NCI-H748 (cell line): ENCODE data around the gene TMEM120B.
"Not testable (repeated sequence)": the region's sequence is repeated elsewhere in the genome, so short reads cannot be mapped to it uniquely, and the experiment has no call there.

Source experiments
- DNase-seq: peaks from one replicate; lab custom pipeline; 2025; ENCODE audit not compliant: unreplicated experiment; lab: John Stamatoyannopoulos, UW

The TMEM120B gene

DNA sequence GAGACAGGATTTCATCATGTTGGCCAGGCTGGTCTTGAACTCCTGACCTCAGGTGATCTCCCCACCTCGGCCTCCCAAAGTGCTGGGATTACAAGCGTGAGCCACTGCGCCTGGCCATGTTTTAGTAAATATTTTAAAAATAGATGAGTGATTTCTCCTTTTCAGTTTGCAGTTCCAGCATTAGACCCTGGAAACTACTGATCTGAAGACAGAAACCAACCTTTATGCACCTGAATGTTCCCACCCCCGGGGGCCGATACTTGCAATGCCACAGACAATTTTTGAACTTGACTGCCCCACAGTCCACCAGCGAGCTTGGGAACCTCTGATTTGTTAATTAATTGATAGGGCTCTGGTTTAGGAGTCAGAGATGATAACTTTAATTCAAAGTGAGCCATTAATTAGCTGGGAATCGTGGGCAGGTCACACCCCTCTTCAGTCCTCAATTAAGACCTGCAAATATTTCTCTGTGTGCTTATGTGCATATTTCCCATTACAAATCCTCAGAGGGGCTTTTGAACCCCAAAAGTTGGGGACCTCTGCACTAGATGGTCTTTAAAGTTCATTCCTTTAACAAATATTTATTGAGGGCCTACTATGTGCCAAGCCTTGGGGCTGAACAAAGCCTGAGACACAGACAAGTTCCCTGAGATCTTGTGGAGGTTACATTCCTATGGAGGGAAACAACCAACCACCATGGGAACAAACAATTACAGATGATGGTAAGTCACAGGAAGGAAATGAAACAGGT is 4.1 kb upstream of the TMEM120B start:
- DNase-seq = no peak

DNA sequence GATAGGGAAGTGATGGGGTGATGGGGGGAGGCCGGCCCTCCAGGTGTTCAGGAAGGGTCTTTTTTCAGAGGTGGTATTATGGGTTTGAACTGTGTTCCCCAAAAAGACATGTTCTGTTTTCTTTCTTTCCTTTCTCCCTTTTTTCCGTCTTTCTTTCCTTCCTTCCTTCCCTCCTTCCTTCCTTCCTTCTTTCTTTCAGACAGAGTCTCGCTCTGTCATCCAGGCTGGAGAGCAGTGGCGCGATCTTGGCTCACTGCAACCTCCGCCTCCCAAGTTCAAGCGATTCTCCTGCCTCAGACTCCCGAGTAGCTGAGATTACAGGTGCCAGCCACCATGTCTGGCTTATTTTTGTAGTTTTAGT is 3.5 kb upstream of the TMEM120B start:
- not testable (repeated sequence) for DNase-seq

DNA sequence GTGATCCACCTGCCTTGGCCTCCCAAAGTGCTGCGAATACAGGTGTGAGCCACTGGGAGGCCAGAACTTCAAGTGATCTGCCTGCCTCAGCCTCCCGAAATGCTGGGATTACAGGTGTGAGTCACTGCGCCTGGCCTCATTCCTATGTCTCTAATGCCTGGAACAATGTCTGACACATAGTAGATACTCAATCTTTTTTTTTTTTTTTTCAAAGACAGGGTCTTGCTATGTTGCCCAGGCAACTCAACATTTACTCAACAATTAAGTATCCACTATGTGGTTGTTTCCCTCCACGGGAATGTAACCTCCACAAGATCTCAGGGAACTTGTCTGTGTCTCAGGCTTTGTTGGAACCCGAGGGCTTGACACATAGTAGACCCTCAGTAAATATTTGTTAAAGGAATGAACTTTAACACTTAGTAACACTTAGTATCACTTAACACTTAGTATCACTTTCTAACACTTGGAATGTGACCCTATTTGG is 3.0 kb upstream of the TMEM120B start:
- no peak for DNase-seq

DNA sequence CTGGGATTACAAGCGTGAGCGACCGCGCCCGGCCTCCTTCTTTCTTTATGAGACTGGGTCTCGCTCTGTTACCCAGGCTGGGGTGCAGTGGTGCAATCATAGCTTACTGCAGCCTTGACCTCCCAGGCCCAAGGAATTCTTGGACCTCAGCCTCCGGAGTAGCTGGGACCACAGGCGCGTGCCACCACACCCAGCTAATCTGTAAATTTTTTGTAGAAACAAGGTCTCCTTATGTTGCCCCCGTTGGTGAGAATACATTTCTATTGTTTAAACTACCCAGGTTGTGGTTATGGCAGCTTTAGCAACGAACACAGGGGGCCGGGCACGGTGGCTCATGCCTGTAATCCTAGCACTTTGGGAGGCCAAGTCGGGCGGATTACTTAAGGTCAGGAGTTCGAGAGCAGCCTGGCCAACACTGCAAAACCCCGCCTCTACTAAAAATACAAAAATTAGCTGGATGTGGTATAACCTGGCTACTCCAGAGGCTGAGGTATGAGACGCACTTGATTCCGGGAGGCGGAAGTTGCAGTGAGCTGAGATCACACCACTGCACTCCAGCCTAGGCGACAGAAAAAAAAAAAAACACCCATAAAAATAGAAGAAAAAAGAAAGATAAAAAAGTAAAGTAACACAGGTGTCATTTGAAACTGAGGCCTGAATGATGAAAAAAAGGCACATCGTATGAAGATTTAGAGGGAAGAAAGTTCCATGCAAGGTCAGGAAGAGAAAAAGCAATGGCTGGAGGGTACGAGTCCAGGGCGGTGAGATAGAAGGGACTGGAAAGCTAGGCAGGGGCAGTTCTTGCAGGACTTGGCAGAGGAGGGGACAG is 977 bp upstream of the TMEM120B start:
- DNase-seq = no peak

DNA sequence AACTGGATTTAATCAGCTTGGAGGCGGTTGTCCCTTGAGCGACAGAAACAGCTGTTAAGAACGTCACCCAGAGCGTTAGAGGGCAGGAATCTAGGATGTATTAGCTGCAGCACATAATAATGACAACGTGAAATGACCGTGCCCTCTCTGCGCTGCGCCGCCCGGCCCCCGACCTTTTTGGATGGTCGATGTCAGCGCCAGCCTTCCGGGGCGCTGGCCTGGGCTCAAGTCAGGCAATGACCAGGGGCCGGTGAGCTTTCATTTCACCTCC is 427 bp upstream of the TMEM120B start:
- DNase-seq = peak; percentile 53

DNA sequence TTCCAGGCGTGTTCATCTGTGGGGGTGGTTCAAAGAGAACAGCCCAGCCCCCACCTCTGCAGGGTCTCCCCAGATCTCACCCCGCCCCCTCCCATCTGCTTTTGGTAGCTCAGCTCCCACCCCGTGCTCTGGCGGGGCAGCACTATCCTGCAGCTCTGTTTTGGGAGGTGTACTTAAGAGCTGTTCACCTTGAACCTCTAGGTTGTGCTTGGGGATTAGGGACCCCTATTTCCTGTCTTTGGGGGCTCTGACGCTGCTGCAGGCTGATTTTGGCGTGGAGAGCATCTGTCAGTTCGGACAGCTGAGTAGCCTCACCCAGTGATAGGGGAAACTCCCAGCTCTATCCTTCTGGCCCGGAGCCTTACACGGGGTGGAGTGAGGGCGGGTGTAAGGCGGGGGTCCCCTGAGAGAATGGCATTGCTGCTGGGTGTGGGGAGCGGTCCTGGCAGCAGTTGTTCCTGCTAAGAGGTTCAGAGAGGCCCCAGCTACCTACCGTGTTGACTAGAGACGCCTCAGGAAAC is 765 bp downstream of the TMEM120B start:
- DNase-seq = no peak

DNA sequence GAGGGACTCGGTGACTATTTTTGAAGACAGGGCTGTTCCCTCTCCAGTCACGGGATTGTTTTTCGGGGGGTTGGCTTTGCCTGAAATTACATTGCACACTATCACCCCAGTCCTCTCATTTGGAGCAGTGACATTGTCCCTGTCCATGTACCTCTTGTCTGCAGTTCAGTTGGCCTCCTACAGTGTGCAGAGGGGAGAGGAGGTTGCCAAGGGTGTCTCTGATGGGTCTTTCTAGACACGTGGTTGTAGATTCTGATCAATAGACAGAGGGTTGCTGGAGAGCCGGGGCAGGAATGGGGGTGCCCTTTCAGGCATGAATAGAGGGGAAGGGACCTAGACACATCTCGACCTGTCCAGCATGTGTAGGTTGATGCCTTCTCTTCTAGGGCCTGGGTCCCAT is 1.2 kb downstream of the TMEM120B start:
- DNase-seq = no peak

DNA sequence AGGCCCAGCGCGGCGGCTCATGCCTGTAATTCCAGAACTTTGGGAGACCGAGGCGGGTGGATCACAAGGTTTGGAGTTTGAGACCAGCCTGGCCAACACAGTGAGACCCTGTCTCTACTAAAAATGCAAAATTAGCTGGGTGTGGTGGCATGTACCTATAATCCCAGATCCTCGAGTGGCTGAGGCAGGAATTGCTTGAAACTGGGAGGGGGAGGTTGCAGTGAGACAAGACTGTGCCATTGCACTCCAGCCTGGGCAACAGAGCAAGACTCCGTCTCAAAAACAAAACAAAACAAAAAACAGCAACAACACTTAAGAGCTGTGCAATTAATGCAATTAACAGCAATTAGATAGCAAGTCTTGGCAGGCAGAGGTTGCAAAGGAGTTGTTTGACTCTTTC is 2.5 kb downstream of the TMEM120B start:
- DNase-seq = not testable (repeated sequence)

DNA sequence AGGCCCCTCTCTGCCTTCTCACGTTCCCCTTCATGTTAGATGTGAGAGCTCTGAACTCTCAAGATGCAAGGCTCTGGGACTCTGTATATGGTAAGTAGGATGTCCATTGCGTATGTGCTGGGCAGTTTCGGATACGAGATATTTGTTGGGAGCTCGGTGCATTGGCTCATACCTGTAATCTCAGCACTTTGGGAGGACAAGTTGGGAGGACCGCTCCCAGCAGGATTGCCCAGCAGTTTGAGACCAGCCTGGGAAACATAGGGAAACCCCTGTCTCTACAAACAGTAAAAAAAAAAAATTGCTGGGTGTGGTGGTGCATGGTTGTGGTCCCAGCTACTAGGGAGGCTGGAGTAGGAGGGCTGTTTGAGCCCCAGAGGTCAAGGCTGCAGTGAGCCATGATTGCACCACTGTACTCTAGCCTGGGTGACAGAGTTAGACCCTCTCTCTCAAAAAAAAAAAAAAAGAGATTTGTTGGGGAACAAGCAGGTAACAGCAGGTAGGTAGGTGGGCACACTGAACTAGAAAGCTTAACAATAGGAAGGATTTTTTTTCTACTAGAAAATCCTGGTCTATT is 3.4 kb downstream of the TMEM120B start:
- DNase-seq = no peak

DNA sequence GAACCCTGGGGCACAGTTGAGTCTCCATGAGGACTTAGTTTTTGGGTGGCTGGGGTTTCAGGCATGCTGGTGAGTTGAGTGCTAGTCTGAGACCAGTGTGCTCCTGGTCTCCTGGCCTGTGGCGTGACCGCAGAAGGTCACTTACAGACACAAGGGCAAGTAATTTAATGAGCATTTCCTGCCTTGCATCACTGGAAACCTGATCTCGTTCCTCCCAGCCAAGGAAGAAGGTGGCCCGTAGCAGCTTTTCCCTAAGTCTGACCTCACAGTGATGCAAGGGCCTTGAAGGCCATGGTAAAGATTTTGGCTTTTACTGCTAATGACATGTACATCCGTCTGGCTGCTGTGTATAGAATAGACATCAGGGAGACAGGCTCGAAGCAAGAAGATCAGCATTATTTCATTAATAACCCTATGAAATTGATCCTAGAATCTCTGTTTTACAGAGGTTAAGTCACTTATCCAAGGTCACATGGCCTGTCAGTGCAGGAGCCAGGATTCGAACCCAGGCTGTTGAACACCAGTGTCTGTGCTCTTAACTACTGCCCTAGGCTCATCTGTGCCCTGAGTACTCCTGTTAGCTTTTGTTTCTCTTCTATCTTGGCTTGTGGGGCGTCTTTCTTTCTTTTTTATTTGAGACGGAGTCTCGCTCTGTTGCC is 4.6 kb downstream of the TMEM120B start:
- DNase-seq = no peak

DNA sequence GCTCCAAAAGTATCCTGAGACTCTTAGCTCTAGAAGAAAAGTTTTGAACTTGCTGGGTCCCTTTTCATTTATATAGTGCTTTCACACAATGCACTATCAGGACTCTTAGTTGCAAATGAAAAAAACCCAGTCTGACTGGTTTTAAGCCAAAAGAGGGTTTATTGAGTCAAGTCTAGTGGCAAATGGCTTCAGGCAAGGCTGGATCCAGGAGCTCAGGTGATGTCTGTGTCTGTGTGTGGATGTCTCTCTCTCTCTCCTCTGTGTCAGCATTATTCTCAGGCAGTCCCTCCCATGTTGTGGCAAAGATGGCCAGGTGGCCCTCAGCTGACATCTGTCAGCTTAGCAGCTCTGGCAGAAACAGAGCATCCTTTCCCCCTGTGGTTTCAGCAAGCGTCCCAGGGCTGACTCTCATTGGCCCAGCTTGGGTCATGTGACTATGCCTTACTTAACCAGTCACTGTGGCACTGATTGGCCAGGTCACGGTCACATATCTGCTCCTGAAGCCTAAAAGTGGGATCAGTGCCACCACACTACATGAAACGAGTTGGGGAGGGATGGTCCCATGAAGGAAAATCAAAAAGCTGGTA is 6.2 kb downstream of the TMEM120B start:
- DNase-seq = no peak

DNA sequence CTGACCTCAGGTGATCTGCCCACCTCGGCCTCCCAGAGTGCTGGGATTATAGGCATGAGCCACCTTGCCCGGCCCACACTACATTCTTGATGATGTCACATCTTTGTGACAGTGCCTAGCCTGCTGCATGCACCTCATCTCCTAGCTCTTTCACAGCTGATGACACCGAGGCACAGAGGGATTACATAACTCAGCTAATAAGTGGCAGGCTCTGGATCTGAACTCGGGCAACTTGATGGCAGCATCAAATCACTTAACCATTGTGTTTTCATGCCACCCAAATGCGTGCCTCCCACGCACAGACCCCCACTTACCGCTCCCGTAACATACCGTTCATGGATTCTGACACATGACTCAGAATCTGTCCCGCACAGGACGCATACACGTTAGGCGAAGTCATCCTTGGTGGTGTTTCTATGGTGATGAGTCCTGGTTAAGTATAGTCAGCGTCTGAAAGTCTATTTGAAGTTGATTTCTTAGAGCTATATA is 7.4 kb downstream of the TMEM120B start:
- DNase-seq = no peak

DNA sequence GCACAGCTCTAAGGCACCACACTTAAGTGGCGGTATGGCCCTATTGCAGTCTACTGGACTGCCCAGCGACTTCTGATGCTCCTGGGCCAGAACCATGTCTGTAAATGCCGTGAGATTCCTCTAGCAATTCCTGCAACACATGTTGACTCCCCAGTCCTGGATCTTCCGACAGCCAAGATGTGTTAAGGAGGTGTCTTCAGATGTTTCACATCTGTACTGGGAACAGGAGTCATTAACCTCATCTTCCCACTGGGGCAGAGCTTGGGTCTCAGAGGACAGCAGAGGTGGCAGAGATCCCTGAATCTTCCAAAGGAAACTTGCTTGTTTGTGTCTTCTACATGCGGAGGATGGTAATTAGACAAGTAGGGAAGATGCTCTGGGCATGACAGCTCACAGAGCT is 8.2 kb downstream of the TMEM120B start:
- DNase-seq = no peak

DNA sequence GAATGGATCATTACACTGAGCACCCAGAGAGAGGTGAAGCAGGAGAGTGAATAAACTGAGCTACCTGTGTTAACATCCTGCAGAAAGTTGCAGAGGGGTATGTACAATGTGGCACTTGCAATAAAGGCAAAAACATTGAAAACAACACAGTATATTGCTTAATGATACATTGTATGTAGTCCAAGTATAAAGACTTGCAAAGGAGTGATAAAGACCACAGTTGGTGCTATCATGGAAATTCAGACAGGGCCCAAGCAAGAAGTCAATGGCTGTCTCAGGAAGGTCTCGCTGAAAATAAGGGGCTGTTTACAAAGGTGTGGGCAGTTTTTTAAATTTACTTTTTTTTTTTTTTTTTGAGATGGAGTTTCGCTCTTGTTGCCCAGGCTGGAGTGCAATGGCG is 10.0 kb downstream of the TMEM120B start:
- no peak for DNase-seq

DNA sequence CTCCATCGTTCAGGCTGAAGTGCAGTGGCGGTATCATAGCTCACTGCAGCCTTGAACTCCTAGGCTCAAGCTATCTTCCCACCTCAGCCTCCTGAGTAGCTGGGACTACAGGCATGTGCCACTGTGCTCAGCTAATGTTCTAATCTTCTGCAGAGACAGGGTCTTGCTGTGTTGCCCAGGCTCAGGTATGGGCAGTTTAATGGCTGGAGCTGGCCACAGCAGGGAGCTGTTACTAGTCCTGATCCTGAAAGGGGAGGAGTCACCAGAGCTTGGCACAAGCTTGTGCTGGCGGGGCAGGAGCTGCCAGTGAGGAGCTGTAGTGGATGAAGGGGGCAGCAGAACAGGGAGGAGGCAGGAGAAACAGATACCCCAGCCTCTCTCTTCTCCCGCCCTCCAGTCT is 10.6 kb downstream of the TMEM120B start:
- no peak for DNase-seq

DNA sequence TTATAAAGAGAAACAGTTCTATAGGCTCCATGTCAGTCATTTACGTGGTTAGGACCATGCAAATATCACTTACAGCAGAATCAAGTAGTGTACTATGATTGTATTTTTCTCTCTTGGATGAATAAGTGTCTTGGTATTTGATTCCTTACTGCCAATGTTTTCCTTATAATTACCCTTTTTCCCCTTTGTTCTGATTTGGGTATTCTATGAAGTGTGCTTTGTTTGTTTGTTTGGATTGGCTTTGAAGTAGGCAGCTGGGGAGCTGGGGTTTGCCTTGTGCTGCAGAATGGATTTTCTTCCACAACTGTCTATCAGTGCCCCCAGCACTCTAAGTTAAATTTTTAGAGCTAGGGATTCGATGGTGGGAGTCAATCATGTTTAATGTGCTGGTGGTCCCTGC is 12.4 kb downstream of the TMEM120B start:
- DNase-seq = no peak

DNA sequence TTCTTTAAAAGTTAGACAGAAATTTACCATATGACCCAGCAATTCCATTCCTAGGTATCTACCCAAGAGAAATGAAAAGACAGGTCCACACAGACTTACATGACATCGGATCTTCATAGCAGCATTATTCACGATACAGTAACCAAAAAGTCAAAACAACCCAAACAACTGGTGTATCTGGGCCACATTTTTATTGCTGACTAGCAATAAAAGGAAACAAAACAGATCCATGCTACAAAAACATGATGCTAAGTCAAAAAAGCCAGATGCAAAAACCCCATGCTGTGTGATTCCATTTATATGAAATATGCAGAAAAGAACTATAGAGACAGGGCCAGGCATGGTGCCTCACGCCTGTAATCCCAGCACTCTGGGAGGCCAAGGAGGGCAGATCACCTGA is 12.9 kb downstream of the TMEM120B start:
- no peak for DNase-seq

DNA sequence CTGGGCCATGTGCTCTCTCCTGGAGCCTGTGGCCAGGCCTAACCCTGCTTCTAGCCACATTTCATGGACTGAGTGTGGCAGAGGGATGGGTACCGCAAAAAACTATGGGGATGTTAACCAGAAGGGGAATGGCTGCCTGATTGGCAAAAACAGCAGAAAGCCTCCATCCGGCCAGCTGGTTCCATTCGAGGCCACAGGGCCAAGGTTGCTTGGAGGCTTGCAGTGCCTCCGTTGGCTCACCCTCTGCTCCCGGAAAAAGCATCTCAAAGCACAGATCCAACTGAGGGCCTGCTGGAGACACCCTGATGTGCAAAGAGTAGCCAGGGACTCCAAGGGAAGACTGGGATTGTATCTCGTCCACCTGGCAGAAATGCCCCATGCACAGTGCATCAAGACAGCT is 16.5 kb downstream of the TMEM120B start:
- no peak for DNase-seq

DNA sequence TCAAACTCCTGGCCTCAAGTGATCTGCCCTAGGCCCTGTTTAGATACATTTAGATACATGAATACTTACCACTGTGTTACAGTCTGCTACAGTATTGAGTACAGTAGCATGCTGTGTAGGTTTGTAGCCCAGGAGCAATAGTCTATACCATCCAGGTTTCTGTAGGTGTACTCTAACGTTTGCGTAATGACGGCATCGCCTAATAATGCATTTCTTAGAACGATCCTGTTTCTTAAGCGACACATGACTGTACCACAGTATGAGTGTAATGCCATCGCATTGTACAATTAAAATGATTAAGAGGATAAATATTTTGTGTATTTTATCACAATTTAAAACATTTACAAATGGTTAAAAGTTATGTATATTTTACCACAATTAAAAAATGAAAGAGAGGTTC is 18.9 kb downstream of the TMEM120B start:
- no peak for DNase-seq

DNA sequence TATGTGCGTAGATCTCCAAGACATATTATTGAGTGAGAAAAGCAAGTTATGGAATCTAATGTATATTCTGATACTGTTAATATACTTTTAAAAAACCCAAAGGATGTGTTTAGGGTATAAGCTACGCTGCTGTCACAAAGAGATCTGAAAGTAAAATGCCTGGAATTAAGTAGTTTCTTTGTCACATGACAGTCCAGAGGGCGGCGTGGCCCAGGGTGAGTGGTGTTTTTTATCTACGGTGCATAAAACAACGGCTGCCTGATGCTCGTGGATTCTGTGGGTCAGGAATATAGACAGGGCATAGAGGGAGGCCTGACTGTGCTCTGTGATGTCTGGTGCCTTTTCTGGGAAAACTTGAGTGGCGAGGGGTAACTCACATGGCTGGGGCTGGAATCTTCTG is 21.3 kb downstream of the TMEM120B start:
- no peak for DNase-seq

DNA sequence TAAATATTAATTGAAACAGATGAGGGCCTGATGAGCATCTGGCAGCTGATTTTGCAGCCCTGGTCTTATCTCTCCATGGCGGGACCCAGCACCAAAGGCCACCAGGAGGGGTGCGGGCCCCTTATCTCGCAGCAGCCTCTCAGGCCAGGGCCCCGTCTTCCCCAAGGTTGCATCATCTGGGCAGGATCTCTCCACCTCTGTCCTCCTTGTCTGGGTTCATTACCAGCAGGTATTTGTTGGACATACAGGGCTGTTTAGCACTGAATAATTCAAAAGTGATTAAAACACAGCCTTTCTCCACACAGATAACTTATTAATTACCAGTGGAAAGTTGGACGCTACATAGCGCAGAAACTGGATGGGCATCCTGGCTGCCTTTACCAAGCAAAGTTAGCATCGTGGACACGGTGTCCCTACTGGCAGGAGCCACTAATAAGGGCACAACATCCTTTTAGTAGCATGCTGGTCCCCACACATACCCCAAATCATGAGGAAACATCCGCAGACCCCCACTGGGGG is 25.8 kb downstream of the TMEM120B start:
- no peak for DNase-seq
